ENCODE measurements around the gene RPS16. TPM values are rescaled to one million over a fixed set of nuclear protein-coding genes. Genes with fewer than 3 reads are reported as not detected.

RPS16 gene
- total RNA-seq, 1 donor from 2014 or later = 1,453 TPM

DNA sequence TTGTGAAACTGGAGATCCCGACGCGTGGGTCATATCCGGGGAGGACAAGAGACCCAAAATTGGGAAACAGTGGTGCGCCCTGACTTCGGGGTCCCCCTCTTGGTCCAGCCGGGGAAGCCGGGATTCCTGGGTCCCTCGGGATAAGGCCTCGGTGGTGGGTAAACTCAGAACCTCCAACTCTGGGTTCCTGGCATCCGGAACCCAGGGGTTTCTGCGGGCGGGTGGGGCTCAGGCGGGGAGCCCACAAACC lies 28.4 kb downstream of the RPS16 start:
- peak in 1 of 2 donors; percentile 83 for DNase-seq (ENCODE audit: low spot score in 2 of 2)
- Histone ChIP-seq H3K27ac (peak overlapping the region; percentile 100), H3K27me3 (no peaks in the 10 kb centered on the region), H3K36me3 (peaks cover 18 to 28% of the 10 kb centered on the region in 2 donors), H3K4me1 (peaks cover 6 to 24% of the 10 kb centered on the region in 2 donors), H3K9me3 (no peaks in the 10 kb centered on the region), H3K4me3 (peak overlapping the region; percentile 97 to 98)
- intact Hi-C loops (cut with DNase I) = loop anchor here (10.0 kb wide), 2 partner anchors 753 to 1307 kb away; partner anchors contain the start of genes COQ8B and ITPKC
- TF ChIP-seq, protein P1, sequence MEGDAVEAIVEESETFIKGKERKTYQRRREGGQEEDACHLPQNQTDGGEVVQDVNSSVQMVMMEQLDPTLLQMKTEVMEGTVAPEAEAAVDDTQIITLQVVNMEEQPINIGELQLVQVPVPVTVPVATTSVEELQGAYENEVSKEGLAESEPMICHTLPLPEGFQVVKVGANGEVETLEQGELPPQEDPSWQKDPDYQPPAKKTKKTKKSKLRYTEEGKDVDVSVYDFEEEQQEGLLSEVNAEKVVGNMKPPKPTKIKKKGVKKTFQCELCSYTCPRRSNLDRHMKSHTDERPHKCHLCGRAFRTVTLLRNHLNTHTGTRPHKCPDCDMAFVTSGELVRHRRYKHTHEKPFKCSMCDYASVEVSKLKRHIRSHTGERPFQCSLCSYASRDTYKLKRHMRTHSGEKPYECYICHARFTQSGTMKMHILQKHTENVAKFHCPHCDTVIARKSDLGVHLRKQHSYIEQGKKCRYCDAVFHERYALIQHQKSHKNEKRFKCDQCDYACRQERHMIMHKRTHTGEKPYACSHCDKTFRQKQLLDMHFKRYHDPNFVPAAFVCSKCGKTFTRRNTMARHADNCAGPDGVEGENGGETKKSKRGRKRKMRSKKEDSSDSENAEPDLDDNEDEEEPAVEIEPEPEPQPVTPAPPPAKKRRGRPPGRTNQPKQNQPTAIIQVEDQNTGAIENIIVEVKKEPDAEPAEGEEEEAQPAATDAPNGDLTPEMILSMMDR (IDR thresholded peaks at IDR 0.05) = no peak

DNA sequence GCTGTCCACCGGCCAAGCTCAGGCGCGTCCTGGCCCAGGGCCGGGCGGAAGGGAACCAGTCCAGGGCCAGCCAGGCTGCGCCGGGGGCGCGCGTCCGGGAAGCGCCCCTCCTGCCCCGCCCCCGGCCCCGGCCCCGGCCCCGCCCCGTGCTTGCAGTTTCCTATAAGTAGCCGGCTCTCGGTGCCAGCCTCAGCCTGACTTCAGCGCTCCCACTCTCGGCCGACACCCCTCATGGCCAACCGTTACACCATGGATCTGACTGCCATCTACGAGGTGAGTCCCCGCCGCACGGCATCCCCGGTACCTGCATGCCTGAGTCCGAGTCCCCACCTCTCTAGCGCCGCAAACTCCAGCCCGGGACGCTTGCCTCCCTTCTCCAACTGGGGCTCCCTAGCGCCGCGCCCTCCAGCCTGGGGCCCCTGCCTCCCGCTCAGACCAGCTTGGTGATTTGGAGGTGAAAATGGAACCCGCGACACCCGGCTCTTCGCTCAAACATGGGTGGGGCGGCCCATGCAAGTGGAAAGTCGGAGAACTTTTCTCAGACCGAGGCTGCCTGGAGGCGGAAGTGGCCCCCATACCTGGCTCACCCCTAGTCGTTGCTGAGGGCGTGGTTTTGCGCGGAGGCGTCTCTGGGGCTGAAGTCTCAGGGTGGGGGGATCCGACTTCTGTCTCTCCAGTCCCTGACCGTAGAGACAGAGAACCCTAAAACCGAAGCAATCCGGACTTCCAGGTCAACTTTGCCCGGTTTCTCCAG lies 28.9 kb downstream of the RPS16 start, which contains the start of gene ZFP36:
Gene ZFP36, plus strand, starts transcription at position 192 of the 754 bp plus-strand sequence. Its CDS starts 58 bp downstream, at position 250.
- DNase-seq (ENCODE audit: low spot score in 2 of 2) = peak; percentile 70 to 97
- Histone ChIP-seq H3K27me3 (no peaks in the 10 kb centered on the region), H3K9me3 (no peaks in the 10 kb centered on the region), H3K27ac (peak within 1 kb of the TSS; percentile 100), H3K4me3 (peak within 1 kb of the TSS; percentile 97 to 98), H3K36me3 (peaks cover 18 to 28% of the 10 kb centered on the region in 2 donors), H3K4me1 (peaks cover 8 to 27% of the 10 kb centered on the region in 2 donors)
- intact Hi-C loops (cut with DNase I) = loop anchor here (10.0 kb wide), 2 partner anchors 752 to 1308 kb away; partner anchors contain the start of genes COQ8B and ITPKC
- TF ChIP-seq, protein P1 (IDR thresholded peaks at IDR 0.05) = peak in 1 of 3 experiments; percentile 6

DNA sequence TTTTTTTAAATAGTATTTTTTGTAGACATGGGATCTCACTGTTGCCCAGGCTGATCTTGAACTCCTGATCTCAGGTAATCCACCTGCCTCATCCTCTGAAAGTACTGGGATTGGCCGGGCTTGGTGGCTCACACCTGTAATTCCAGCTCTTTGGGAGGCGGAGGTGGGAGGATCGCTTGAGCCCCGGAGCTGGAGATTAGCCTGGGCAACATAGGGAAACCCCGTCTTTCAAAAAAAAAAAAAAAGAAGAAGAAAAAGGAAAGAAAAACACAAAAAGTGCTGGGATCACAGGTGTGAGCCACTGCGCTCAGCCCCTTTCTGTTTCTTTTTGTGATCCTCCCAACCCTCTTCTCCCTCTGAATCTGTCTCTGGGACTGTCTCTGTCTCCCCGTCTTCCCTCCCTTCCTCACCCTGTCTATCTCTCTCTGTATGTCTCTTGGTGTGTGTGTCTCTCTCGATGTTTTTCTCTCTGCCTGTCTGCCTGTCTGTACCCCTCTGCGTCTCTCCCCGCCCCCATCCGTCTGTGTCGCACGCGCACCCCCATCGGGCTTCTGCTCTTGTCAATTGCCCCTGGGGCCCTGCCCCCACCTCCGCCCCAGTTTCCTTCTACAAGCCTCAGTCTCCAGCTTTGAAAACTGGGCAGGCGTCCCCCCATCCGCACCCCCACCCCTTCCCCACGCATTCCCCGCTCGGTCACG lies 29.6 kb downstream of the RPS16 start:
- H3K4me3 ChIP-seq = peak overlapping the region; percentile 97 to 98
- H3K27ac ChIP-seq = peak overlapping the region; percentile 100
- H3K4me1 ChIP-seq = peaks cover 8 to 28% of the 10 kb centered on the region in 2 donors
- H3K36me3 ChIP-seq = peaks cover 18 to 28% of the 10 kb centered on the region in 2 donors
- DNase-seq (ENCODE audit: low spot score in 2 of 2) = no peak
- H3K27me3 ChIP-seq = no peaks in the 10 kb centered on the region
- no peaks in the 10 kb centered on the region for H3K9me3 ChIP-seq
- TF ChIP-seq, protein P1 (IDR thresholded peaks at IDR 0.05) = no peak
- intact Hi-C loops (cut with DNase I) = loop anchor here (10.0 kb wide), 2 partner anchors 751 to 1309 kb away; partner anchors contain the start of genes COQ8B and ITPKC

DNA sequence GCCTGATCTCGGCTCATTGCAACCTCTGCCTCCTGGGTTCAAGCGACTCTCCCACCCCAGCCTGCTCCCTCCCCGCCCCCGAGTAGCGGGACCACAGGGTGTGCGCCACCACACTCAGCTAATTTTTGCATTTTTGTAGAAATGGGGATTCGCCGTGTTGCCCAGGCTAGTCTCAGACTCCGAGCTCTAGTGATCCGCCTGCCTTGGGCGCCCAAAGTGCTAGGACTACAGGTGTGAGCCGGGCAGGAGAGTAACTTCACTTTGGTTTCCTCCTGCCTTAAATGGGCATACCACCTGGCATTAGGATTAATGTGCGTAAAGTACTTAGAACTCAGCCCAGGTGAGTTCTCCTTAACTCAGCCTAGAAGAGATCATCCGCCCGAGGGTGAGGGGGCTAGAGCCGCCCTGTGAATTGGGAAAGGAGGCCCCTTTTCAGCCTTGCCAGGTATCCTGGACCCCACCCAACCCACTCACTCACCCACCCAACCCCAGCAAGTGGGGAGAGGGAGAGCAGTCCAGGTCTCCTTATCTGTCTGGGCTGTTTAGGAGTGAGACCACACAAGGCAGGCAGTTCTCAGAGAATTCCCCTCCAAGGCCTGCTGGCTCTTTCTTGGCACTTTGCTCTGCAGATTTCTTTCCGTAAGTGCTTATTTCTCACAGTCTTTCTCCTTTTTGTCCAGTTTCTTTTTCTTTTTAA lies 30.3 kb downstream of the RPS16 start:
- Histone ChIP-seq H3K36me3 (peaks cover 18 to 28% of the 10 kb centered on the region in 2 donors), H3K4me3 (peak overlapping the region; percentile 97 to 98), H3K4me1 (peaks cover 8 to 23% of the 10 kb centered on the region in 2 donors), H3K9me3 (no peaks in the 10 kb centered on the region), H3K27me3 (no peaks in the 10 kb centered on the region), H3K27ac (peak overlapping the region; percentile 100)
- intact Hi-C loops (cut with DNase I) = loop anchor here (10.0 kb wide), 2 partner anchors 751 to 1309 kb away; partner anchors contain the start of genes COQ8B and ITPKC
- TF ChIP-seq, protein P1 (IDR thresholded peaks at IDR 0.05) = no peak
- DNase-seq (ENCODE audit: low spot score in 2 of 2) = no peak
